Large intestine (tissue), 3 donors: ENCODE measurements around the gene PARD3. TPM values are rescaled to one million over a fixed set of nuclear protein-coding genes. Genes with fewer than 3 reads are reported as not detected.
A peak's percentile ranks its signal among the peaks of the same experiment; 100 is the strongest.

Experiments
- DNase-seq, 2 donors: peaks; one replicate each; pipeline versions ENCODE4 v3.0.0 to v3.0.0-alpha.2; 2013
- H3K27ac ChIP-seq: one replicate; pipeline ENCODE4 v1.5.1; 2013; ENCODE audit warnings: low read length
- H3K27me3 ChIP-seq: 2 replicates; pipeline ENCODE4 v1.6.1; 2013; ENCODE audit warnings: low read length; ENCODE audit not compliant: control insufficient read depth, insufficient read depth
- H3K36me3 ChIP-seq: 2 replicates; pipeline ENCODE4 v1.6.1; 2013; ENCODE audit warnings: low read length; ENCODE audit not compliant: control insufficient read depth, insufficient read depth
- H3K4me1 ChIP-seq: one replicate; pipeline ENCODE4 v1.6.1; 2013; ENCODE audit warnings: low read length; ENCODE audit not compliant: control insufficient read depth, insufficient read depth
- H3K4me3 ChIP-seq: one replicate; pipeline ENCODE4 v1.5.1; 2013; ENCODE audit warnings: low read length
- H3K9me3 ChIP-seq: one replicate; pipeline ENCODE4 v1.6.1; 2013; ENCODE audit warnings: mild to moderate bottlenecking, low read depth, low read length, moderate library complexity; ENCODE audit not compliant: control insufficient read depth
- WGBS: methylation state at CpG from one replicate; pipeline ENCODE4 v1.1.5; 2013; ENCODE audit warnings: low lambda C conversion rate; ENCODE audit not compliant: insufficient coverage; 5-methylcytosine and 5-hydroxymethylcytosine counted together
- polyA plus RNA-seq: library from polyadenylated mRNA; unstranded; fragments of 120-200 nt; gene quantifications from one replicate; pipeline ENCODE4 v1.2.1, GENCODE V29; 2013

The PARD3 gene
- polyA plus RNA-seq, 1 donor = 25.5 TPM

- no peak for DNase-seq
- H3K4me1 ChIP-seq = no peaks in the 10 kb centered on the region
- H3K9me3 ChIP-seq = no peaks in the 10 kb centered on the region
- WGBS = 100% methylated on average over 1 of the region's 7 CpGs
- no peaks in the 10 kb centered on the region for H3K27me3 ChIP-seq
- no peaks in the 10 kb centered on the region for H3K36me3 ChIP-seq
- H3K4me3 ChIP-seq = no peak overlapping the region
- H3K27ac ChIP-seq = no peak overlapping the region
Observed at GRCh38 chr10:34492081-34492480, 323.0 kb downstream of the PARD3 start.

DNA sequence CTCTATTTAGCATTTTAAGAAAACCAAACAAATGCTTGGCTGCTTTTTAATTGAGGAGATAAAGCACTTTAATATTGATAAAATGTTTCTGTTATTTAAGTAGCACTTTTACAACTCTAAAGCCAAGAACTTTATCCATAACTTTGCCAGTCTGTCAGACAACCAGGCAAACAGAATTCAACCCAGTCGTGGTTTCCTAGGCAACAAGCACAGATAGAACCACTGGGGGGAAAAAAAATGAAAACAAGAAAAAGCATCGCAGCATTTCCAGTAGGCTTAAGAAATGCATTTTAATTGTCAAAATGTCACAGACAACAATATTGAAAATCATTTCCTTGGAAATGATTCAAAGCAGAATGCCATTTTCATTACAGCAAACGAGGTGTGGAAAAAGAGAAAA is 323.4 kb downstream of the PARD3 start:
- no peak for DNase-seq
- WGBS = 38% methylated on average over 1 of the region's 3 CpGs

DNA sequence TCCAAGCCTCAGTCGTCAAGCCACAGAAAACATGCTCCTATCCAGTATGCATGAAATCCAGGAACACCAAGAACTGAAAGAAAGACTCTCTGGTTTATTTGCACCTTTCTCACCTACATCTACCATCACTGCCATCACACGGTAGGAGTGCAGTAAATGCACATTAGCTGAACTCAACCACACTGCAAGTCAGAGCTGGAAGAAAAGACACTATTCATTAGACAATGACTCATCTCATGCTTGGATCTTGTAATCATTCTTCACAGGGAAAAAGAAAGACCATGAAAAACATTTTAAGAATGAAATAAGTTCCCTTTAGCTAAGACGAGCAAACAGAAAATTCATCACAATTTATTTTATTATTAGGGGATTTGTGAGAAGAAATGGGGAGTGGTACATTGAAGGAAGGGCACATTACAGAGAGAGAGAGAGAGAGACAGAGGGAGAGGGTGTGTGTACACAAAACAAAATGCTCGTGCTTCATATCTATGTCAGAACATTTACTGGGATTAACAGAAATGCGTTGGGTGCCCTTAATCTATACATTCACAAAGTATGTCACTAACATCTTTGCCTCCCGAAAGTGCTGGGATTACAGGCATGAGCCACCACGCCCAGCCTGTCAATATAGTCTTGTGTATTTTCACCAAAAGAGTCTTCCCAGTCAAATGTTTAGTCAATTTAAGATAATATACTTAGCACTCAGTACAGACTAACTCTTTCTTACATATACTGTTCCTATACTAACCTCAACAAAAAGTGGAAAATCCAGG is 324.9 kb downstream of the PARD3 start:
- H3K36me3 ChIP-seq = no peaks in the 10 kb centered on the region
- DNase-seq = no peak
- WGBS = no CpG with 5 or more reads among the region's 7 CpGs
- no peak overlapping the region for H3K4me3 ChIP-seq
- H3K4me1 ChIP-seq = no peaks in the 10 kb centered on the region
- no peaks in the 10 kb centered on the region for H3K27me3 ChIP-seq
- H3K9me3 ChIP-seq = no peaks in the 10 kb centered on the region
- no peak overlapping the region for H3K27ac ChIP-seq

More for the DNA sequence above, 323.4 kb downstream of the PARD3 start:
- Histone ChIP-seq H3K27ac (no peak overlapping the region), H3K4me3 (no peak overlapping the region), H3K27me3 (no peaks in the 10 kb centered on the region), H3K9me3 (no peaks in the 10 kb centered on the region), H3K4me1 (no peaks in the 10 kb centered on the region), H3K36me3 (no peaks in the 10 kb centered on the region)

DNA sequence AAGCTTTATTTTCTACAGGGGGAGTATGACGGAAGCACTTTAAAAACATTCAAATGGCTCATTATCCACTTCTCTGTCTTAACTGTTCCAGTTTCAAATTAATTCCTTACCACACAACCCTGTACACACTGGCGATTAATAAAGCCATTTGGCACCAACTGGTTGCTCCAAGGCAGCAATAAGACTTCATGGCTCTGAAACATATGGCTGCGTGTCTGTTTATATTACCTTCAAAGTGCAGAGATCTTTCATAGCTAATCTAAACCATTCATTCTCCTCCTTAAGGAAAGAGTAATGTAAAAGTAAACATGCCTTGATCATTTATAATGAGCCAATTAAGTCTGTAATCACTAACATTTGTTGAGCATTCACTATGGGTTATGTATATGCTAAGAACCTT is 325.7 kb downstream of the PARD3 start:
- no peaks in the 10 kb centered on the region for H3K4me1 ChIP-seq
- WGBS = 80% methylated on average over 1 of the region's 3 CpGs
- no peak for DNase-seq
- no peaks in the 10 kb centered on the region for H3K9me3 ChIP-seq
- no peak overlapping the region for H3K4me3 ChIP-seq
- H3K27me3 ChIP-seq = no peaks in the 10 kb centered on the region
- no peaks in the 10 kb centered on the region for H3K36me3 ChIP-seq
- H3K27ac ChIP-seq = no peak overlapping the region

- Histone ChIP-seq H3K4me3 (no peak overlapping the region), H3K4me1 (no peaks in the 10 kb centered on the region), H3K36me3 (no peaks in the 10 kb centered on the region), H3K27me3 (no peaks in the 10 kb centered on the region), H3K9me3 (no peaks in the 10 kb centered on the region), H3K27ac (no peak overlapping the region)
- no CpG with 5 or more reads among the region's 22 CpGs for WGBS
- DNase-seq = no peak
Observed at GRCh38 chr10:34488476-34489130, 326.5 kb downstream of the PARD3 start.

GRCh38 chr10:34486008-34486407 is 329.1 kb downstream of the PARD3 start:
- no peak for DNase-seq
- H3K27me3 ChIP-seq = no peaks in the 10 kb centered on the region
- no peaks in the 10 kb centered on the region for H3K36me3 ChIP-seq
- no peaks in the 10 kb centered on the region for H3K9me3 ChIP-seq
- H3K4me1 ChIP-seq = no peaks in the 10 kb centered on the region
- no peak overlapping the region for H3K4me3 ChIP-seq
- no peak overlapping the region for H3K27ac ChIP-seq
- 100% methylated on average over 1 of the region's 5 CpGs for WGBS

DNA sequence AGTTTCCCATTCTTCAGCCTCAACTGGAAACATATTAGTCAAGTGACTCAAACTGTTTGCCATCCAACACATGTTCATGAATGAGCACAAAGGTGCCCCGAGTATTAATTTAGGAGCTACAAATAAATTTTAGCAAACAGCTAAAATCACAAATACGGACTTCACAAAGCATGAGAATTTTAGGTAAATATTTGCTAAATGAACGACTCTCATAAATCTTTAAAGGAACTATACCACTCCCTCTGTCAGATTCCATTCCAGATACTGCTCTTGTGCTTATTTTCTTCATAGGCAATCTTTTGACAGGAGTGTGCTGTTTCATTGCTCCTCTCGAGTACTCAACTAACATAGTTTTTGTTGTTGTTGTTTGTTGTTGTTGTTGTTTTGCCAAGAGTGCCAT is 330.9 kb downstream of the PARD3 start:
- H3K27ac ChIP-seq = no peak overlapping the region
- H3K36me3 ChIP-seq = no peaks in the 10 kb centered on the region
- 50% methylated on average over 2 of the region's 4 CpGs for WGBS
- DNase-seq = no peak
- no peak overlapping the region for H3K4me3 ChIP-seq
- no peaks in the 10 kb centered on the region for H3K9me3 ChIP-seq
- peaks cover 11% of the 10 kb centered on the region for H3K4me1 ChIP-seq
- no peaks in the 10 kb centered on the region for H3K27me3 ChIP-seq

DNA sequence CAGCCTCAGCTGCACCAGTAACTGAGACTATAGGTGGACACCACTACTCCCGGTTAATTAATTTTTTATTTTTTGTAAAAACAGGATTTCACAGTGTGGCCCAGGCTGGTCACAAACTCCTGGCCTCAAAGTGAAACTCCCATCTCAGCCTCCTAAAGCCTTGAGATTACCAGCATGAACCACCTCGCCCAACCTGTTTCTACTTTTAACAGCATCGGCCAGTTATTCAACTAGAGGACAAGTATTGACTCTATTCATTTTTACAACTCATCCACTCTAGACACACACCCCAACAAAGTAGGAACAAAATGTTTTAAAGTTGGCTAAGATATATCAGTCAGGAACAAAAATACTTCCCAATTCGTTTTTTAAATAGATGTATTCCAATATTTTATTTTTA is 334.8 kb downstream of the PARD3 start:
- peak in 1 of 2 donors; percentile 14 for DNase-seq
- no peak overlapping the region for H3K4me3 ChIP-seq
- peak overlapping the region; percentile 22 for H3K27ac ChIP-seq
- H3K27me3 ChIP-seq = no peaks in the 10 kb centered on the region
- 79% methylated on average over 2 of the region's 4 CpGs for WGBS
- peaks cover 14% of the 10 kb centered on the region for H3K4me1 ChIP-seq
- no peaks in the 10 kb centered on the region for H3K9me3 ChIP-seq
- H3K36me3 ChIP-seq = no peaks in the 10 kb centered on the region

DNA sequence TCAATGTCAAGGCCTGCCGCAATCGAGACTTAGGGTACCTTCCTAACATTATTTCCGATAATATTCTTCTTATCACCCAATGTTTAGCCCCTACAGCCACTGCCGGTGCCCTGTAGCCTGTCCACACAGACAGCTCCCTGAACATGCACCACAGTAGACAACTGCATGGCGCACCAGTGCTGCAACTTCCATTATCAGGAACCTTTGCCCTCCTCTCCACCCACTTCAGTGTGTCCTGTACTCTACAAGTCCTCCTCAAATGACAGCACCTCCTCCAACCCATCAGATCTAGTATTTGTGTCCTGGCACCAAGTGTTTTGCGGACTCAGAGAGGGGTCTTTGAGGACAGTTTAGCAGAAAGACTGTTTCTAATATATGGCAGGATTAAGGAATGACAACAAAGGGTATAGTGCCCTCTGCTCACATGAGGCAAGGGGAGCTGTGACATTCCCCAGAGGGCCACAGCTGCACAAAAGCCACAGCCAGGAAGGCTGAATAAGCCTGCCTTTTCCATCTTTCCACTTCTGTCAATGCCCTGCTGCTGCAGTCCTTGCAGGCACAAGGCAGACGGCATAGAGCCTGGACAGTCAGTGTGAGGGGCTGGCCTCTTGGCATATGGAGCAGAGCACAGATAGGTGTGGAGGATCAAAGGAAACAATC is 335.4 kb downstream of the PARD3 start:
- WGBS = 67% methylated on average over 1 of the region's 7 CpGs
- no peaks in the 10 kb centered on the region for H3K36me3 ChIP-seq
- no peak overlapping the region for H3K4me3 ChIP-seq
- no peaks in the 10 kb centered on the region for H3K9me3 ChIP-seq
- H3K27me3 ChIP-seq = no peaks in the 10 kb centered on the region
- H3K27ac ChIP-seq = peak overlapping the region; percentile 22
- peaks cover 14% of the 10 kb centered on the region for H3K4me1 ChIP-seq
- peak; percentile 80 to 88 for DNase-seq

DNA sequence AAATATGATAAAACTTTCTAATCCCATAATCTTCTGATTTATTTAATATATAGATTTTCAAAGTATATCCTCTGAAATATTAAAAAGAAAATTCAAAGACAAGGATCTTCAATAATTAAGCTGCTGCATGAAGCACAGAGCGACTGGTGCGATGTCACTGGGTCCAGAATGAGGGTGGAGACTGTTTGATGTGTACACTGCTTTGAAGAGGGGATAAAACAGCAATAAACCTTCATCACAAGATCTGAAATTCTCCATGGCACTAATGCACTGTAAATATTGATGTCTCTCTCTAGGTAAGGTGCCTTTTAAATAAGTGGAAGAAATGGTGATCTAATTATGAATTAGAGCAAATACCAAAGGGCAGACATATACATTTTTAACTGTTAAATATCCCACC is 337.8 kb downstream of the PARD3 start:
- Histone ChIP-seq H3K4me3 (no peak overlapping the region), H3K27ac (no peak overlapping the region), H3K9me3 (no peaks in the 10 kb centered on the region), H3K36me3 (no peaks in the 10 kb centered on the region), H3K4me1 (peaks cover 14% of the 10 kb centered on the region), H3K27me3 (no peaks in the 10 kb centered on the region)
- peak; percentile 28 to 63 for DNase-seq
- WGBS = no CpG with 5 or more reads among the region's 2 CpGs
